OCI-LY3 (cell line): ENCODE data around the gene DDIAS.
"Not testable (repeated sequence)": the region's sequence is repeated elsewhere in the genome, so short reads cannot be mapped to it uniquely, and the experiment has no call there.

Experiments
- H2AFZ ChIP-seq: fragments of 200-600, 300-600 bp; shearing (Covaris generic); 2 replicates; pipeline ENCODE4 v1.6.0; 2014; ENCODE audit warnings: antibody characterized with exemption, low read depth, low read length
- H3K27ac ChIP-seq: fragments of 200-600, 300-600 bp; sonication (generic); 2 replicates; pipeline ENCODE4 v1.5.1; 2014; ENCODE audit warnings: mild to moderate bottlenecking, low read length, moderate library complexity, mixed read lengths
- H3K27me3 ChIP-seq: fragments of 200-600, 300-600 bp; sonication (generic); 2 replicates; pipeline ENCODE4 v1.6.1; 2014; ENCODE audit warnings: low read depth, low read length, mixed read lengths
- H3K36me3 ChIP-seq: fragments of 200-600, 300-600 bp; sonication (generic); replicated peaks from 2 replicates; pipeline ENCODE3; 2014; ENCODE audit warnings: low read depth, low read length, mixed read lengths
- H3K4me1 ChIP-seq: fragments of 300-600, 200-600 bp; sonication (generic); 2 replicates; pipeline ENCODE4 v1.6.1; 2014; ENCODE audit warnings: low read length, mixed read lengths
- H3K4me2 ChIP-seq: fragments of 200-600, 300-600 bp; sonication (generic); 2 replicates; pipeline ENCODE4 v1.6.1; 2014; ENCODE audit warnings: low read length, mixed read lengths
- H3K4me3 ChIP-seq: fragments of 300-600, 200-600 bp; sonication (generic); 2 replicates; pipeline ENCODE4 v1.5.1; 2014; ENCODE audit warnings: antibody characterized with exemption, mild to moderate bottlenecking, low read length, moderate library complexity
- H3K79me2 ChIP-seq: fragments of 300-600, 200-600 bp; shearing (Covaris generic); 2 replicates; pipeline ENCODE4 v1.6.1; 2014; ENCODE audit warnings: mild to moderate bottlenecking, low read length, mixed read lengths
- H3K9ac ChIP-seq: fragments of 300-600, 200-600 bp; shearing (Covaris generic); 2 replicates; pipeline ENCODE4 v1.6.0; 2014; ENCODE audit warnings: mild to moderate bottlenecking, low read length, moderate library complexity
- H3K9me3 ChIP-seq: fragments of 200-600, 300-600 bp; shearing (Covaris generic); 2 replicates; pipeline ENCODE4 v1.6.1; 2014; ENCODE audit warnings: low read length, mixed read lengths; ENCODE audit not compliant: insufficient read depth
- H4K20me1 ChIP-seq: fragments of 200-600, 300-600 bp; sonication (generic); 2 replicates; pipeline ENCODE4 v1.6.1; 2016; ENCODE audit warnings: low read length, mixed read lengths; ENCODE audit not compliant: insufficient read depth
- EZH2phosphoT487 ChIP-seq: fragments of 200-600 bp; shearing (Covaris generic); IDR thresholded peaks from 2 replicates; pipeline ENCODE4 v1.6.1; 2018; ENCODE audit warnings: antibody characterized with exemption, mixed run types, low read depth
- TF ChIP-seq, protein P1 (sequence below): fragments of 200-600, 300-600 bp; sonication (generic); IDR thresholded peaks from 2 replicates; pipeline ENCODE4 v1.5.1; 2014; ENCODE audit warnings: antibody characterized with exemption, low read length, low read depth

DDIAS gene

DNA sequence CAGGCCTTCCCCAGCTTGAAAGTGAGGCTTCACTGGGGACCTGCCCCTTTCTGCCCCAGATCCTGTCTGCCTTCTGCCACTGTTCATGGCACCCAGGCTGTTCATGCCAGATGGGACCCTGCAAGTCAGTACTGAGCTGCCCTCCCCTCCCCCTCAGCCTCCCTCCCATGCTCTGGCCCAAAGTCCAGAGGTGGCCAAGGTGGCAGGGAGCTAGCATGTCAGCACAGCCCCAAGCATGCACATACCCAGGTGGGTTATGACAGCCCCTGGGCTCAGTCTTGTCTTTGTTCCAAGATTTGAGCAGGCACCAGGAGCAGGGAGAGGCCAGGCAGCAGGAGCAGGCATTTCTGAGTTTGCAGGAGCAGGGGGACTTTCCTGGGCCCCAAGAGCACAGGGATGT is 44.1 kb downstream of the DDIAS start:
- no peak overlapping the region for H3K4me3 ChIP-seq
- no peak for TF ChIP-seq EZH2phosphoT487
- TF ChIP-seq, protein P1, sequence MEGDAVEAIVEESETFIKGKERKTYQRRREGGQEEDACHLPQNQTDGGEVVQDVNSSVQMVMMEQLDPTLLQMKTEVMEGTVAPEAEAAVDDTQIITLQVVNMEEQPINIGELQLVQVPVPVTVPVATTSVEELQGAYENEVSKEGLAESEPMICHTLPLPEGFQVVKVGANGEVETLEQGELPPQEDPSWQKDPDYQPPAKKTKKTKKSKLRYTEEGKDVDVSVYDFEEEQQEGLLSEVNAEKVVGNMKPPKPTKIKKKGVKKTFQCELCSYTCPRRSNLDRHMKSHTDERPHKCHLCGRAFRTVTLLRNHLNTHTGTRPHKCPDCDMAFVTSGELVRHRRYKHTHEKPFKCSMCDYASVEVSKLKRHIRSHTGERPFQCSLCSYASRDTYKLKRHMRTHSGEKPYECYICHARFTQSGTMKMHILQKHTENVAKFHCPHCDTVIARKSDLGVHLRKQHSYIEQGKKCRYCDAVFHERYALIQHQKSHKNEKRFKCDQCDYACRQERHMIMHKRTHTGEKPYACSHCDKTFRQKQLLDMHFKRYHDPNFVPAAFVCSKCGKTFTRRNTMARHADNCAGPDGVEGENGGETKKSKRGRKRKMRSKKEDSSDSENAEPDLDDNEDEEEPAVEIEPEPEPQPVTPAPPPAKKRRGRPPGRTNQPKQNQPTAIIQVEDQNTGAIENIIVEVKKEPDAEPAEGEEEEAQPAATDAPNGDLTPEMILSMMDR: no peak
- no peak overlapping the region for H3K4me2 ChIP-seq
- peaks cover 25% of the 10 kb centered on the region for H3K36me3 ChIP-seq
- peaks cover 7% of the 10 kb centered on the region for H3K79me2 ChIP-seq
- no peaks in the 10 kb centered on the region for H3K4me1 ChIP-seq
- no peaks in the 10 kb centered on the region for H3K27me3 ChIP-seq
- H4K20me1 ChIP-seq: no peaks in the 10 kb centered on the region
- no peak overlapping the region for H3K27ac ChIP-seq
- H3K9ac ChIP-seq: no peak overlapping the region
- no peak overlapping the region for H2AFZ ChIP-seq
- H3K9me3 ChIP-seq: no peaks in the 10 kb centered on the region

DNA sequence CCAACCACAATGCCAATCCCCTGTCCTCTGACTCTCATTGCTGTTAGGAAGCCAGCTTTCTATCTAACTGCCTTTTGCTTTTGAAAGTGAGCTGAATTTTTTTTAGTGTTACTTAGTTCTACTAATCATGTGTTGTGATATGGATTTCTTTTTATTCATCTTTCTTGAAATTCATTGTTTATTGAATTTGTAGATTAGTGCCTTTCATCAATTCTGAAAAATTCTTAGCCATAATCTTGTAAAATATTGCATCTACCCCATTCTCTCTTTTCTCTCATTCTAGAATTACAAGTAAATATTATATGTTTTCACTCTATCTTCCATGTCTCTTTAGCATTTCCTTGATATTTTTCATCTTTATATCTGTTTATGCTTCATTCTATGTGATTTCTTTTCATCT is 47.8 kb downstream of the DDIAS start:
- Histone ChIP-seq H3K9me3 (no peaks in the 10 kb centered on the region), H3K4me2 (no peak overlapping the region), H2AFZ (no peak overlapping the region), H3K79me2 (peaks cover 7% of the 10 kb centered on the region; the same call in 1 of the 2 replicates), H3K4me1 (no peaks in the 10 kb centered on the region), H3K27me3 (no peaks in the 10 kb centered on the region), H3K36me3 (peaks cover 7% of the 10 kb centered on the region), H3K4me3 (no peak overlapping the region), H4K20me1 (no peaks in the 10 kb centered on the region), H3K27ac (no peak overlapping the region), H3K9ac (no peak overlapping the region)
- TF ChIP-seq, protein P1: no peak
- TF ChIP-seq EZH2phosphoT487: no peak

DNA sequence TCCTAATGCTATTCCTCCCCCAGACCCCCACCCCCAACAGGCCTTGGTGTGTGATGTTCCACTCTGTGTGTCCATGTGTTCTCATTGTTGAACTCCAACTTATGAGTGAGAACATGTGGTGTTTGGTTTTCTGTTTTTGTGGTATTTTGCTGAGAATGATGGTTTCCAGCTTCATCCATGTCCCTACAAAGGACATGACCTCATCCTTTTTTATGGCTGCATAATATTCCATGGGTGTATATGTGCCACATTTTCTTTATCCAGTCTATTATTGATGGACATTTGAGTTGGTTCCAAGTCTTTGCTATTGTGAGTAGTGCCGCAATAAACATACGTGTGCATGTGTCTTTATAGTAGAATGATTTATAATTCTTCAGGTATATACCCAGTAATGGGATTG is 49.0 kb downstream of the DDIAS start:
- H3K36me3 ChIP-seq: peaks cover 11% of the 10 kb centered on the region
- H3K4me2 ChIP-seq, H2AFZ ChIP-seq, H4K20me1 ChIP-seq, H3K4me3 ChIP-seq, H3K9me3 ChIP-seq, H3K79me2 ChIP-seq, H3K4me1 ChIP-seq, H3K27me3 ChIP-seq, H3K9ac ChIP-seq, H3K27ac ChIP-seq: not testable (repeated sequence)

DNA sequence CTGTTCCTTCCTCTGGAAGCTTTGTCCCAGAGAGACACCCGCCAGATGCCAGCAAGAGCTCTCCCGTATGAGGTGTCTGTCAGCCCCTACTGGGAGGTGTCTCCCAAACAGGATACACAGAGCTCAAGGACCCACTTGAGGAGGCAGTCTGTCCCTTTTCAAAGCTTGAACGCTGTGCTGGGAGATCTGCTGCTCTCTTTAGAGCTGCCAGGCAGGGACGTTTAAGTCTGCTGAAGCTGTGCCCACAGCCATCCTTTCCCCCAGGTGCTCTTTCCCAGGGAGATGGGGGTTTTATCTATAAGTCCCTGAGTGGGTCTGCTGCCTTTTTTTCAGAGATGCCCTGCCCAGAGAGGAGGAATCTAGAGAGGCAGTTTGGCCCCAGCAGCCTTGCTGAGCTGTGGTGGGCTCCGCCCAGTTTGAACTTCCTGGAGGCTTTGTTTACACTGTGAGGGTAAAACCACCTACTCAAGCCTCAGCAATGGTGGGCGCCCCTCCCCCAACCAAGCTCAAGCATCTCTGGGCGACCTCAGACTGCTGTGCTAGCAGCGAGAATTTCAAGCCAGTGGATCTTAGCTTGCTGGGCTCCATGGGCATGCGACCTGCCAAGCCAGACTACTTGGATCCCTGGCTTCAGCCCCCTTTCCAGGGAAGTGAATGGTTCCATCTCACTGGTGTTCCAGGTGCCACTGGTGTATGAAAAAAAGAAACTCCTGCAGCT is 54.4 kb downstream of the DDIAS start:
- H3K4me1 ChIP-seq: peaks cover 13% of the 10 kb centered on the region
- H4K20me1 ChIP-seq, H2AFZ ChIP-seq, H3K9ac ChIP-seq, H3K9me3 ChIP-seq, H3K27me3 ChIP-seq, H3K27ac ChIP-seq, H3K4me2 ChIP-seq, H3K4me3 ChIP-seq: not testable (repeated sequence)
- H3K79me2 ChIP-seq: peaks cover 28% of the 10 kb centered on the region
- peaks cover 40% of the 10 kb centered on the region for H3K36me3 ChIP-seq

DNA sequence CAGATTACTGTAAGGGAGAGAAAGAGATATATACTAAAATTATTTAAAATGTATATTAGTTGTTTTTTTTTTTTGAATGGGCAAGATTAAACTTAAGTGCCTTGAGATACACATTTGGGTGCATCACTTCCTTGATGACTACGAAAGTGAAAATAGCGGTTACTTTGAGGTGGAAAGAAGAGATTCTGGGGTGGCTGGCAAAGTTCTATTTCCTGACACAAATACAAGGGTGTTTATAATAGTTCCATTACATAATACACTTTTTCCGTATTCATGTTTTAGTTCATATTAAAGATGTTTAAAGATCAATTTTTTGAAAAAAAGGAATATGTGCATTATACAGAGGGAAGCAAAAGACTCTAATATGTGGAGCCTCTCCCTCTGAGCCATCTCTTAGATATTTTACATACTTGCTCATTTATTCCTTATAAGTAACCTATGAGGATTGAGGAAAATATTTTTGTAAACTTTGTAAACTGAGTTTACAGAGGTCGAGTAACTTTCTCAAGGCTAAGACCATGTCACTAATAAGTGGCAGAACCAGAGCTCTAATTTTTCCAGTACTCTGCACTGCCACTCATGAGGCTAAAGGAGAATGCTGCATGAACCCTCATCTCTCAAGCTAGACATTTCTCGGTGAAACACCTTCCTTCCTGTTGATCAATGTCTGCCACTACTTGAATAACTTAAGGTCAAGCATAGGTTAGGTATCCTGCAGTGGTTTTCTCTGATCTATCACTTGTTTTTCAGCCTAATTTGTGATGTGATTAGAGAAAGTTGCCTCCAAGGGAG is 58.6 kb downstream of the DDIAS start:
- Histone ChIP-seq H3K27ac (peak overlapping the region; percentile 61), H3K4me1 (peaks cover 26% of the 10 kb centered on the region), H3K9me3 (0 out of 2 replicates have a peak, but pooled peaks cover 5% of the 10 kb centered on the region), H3K9ac (peak overlapping the region; percentile 25), H3K4me3 (peak overlapping the region; percentile 45), H3K36me3 (peaks cover 42% of the 10 kb centered on the region), H3K4me2 (peak overlapping the region; percentile 51), H2AFZ (no peak overlapping the region), H3K27me3 (no peaks in the 10 kb centered on the region), H4K20me1 (no peaks in the 10 kb centered on the region), H3K79me2 (peaks cover 48% of the 10 kb centered on the region)
- TF ChIP-seq, protein P1: no peak
- no peak for TF ChIP-seq EZH2phosphoT487
